ENCODE results near the gene IRGC.

- TF ChIP-seq EZH2 (IDR thresholded peaks at IDR 0.05; ENCODE audit: insufficient read depth, poor library complexity, severe bottlenecking) (no peak), EZH2phosphoT487 (IDR thresholded peaks at IDR 0.05; ENCODE audit: insufficient read depth, low read depth) (no peak)
Measured at GRCh38 chr19:43711751-43712355, 4.0 kb upstream of the IRGC start.
